Gastroesophageal sphincter (tissue), 4 donors: ENCODE results near the gene CELF2. TPM values are rescaled to one million over a fixed set of nuclear protein-coding genes. Genes with fewer than 3 reads are reported as not detected.

Experiments used
- ATAC-seq: fragments of 150-250 bp; one replicate; pipeline ENCODE4 v1.9.1; 2016; ENCODE audit warnings: mild to moderate bottlenecking, moderate library complexity
- H3K27ac ChIP-seq, 4 donors: fragments of 200-600 bp; sonication (generic) in 3 of 4; 1 replicate in 3 of 4; 2 replicates in 1 of 4; pipeline ENCODE4 v1.5.1; 2016 to 2019
- H3K27me3 ChIP-seq: fragments of 200-600 bp; sonication (generic); one replicate; pipeline ENCODE4 v1.5.1; 2019
- H3K36me3 ChIP-seq, 2 donors: fragments of 200-600 bp; sonication (generic); one replicate each; pipeline ENCODE4 v1.5.1; 2019; ENCODE audit warnings: control low read depth in 1 of 2
- H3K4me1 ChIP-seq, 3 donors: fragments of 200-600 bp; sonication (generic); 1 replicate in 2 of 3; 2 replicates in 1 of 3; pipeline ENCODE4 v1.5.1; 2016 to 2019; ENCODE audit warnings: control low read depth in 2 of 3
- H3K4me3 ChIP-seq, 2 donors: fragments of 200-600 bp; sonication (generic); one replicate each; pipeline ENCODE4 v1.5.1; 2019; ENCODE audit warnings: mild to moderate bottlenecking in 1 of 2, moderate library complexity in 1 of 2
- H3K9me3 ChIP-seq, 3 donors: fragments of 200-600 bp; sonication (generic); one replicate each; pipeline ENCODE4 v1.5.1; 2017 to 2019; ENCODE audit warnings: control low read depth in 2 of 3
- CTCF ChIP-seq, 4 experiments: fragments of 200-600 bp in 2 of 4; fragments of 450-650 bp in 2 of 4; sonication (generic) in 1 of 4; IDR thresholded peaks; one replicate each; pipeline ENCODE4 v1.5.1; 2017 to 2019; ENCODE audit warnings: antibody characterized with exemption in 4 of 4, mild to moderate bottlenecking in 2 of 4, moderate library complexity in 2 of 4
- EP300 ChIP-seq: sonication (generic); formaldehyde crosslinking; IDR thresholded peaks from one replicate; pipeline ENCODE4 v1.6.1; 2017; ENCODE audit warnings: antibody characterized with exemption, mild to moderate bottlenecking
- POLR2A ChIP-seq, 2 donors: fragments of 450-650 bp; IDR thresholded peaks; one replicate each; pipeline ENCODE4 v1.6.1; 2017; ENCODE audit warnings: antibody characterized with exemption in 2 of 2, mild to moderate bottlenecking in 2 of 2, moderate library complexity in 1 of 2
- POLR2AphosphoS5 ChIP-seq: sonication (generic); formaldehyde crosslinking; IDR thresholded peaks from one replicate; pipeline ENCODE4 v1.6.1; 2017; ENCODE audit warnings: antibody characterized with exemption
- WGBS, 2 donors: methylation state at CpG; one replicate each; pipeline ENCODE4 v1.1.5; 2018; ENCODE audit warnings: low coverage in 1 of 2; 5-methylcytosine and 5-hydroxymethylcytosine counted together
- total RNA-seq, 4 donors: library from RNA; depleted of rRNA; stranded (reverse); fragments of >200 nt; gene quantifications; one replicate each; pipeline ENCODE4 v1.1.0, GENCODE V29; 2016

CELF2 gene
- total RNA-seq, 4 donors from 2014 or later, result 82.4 to 122 (median 110) TPM

GRCh38 chr10:11272915-11273389, 255.3 kb downstream of the CELF2 start:
- Histone ChIP-seq H3K36me3 (peaks cover 0 to 71% of the 10 kb centered on the region in 2 donors), H3K27me3 (no peaks in the 10 kb centered on the region), H3K9me3 (no peaks in the 10 kb centered on the region), H3K4me3 (no peak overlapping the region), H3K27ac (no peak overlapping the region), H3K4me1 (peaks cover 0 to 32% (median 2%) of the 10 kb centered on the region in 3 donors)
- TF ChIP-seq POLR2A (IDR thresholded peaks at IDR 0.05) (no peak), CTCF (IDR thresholded peaks at IDR 0.05) (no peak), POLR2AphosphoS5 (no peak), EP300 (no peak)
- ATAC-seq, result no peak
- 92% methylated on average over 4 of the region's 15 CpGs for WGBS, 2 donors

- H3K27me3 ChIP-seq, result no peaks in the 10 kb centered on the region
- H3K9me3 ChIP-seq, result no peaks in the 10 kb centered on the region
- H3K4me3 ChIP-seq, result no peak overlapping the region
- peaks cover 0 to 84% of the 10 kb centered on the region in 2 donors for H3K36me3 ChIP-seq
- H3K4me1 ChIP-seq, result peaks cover 0 to 19% (median 2%) of the 10 kb centered on the region in 3 donors
- TF ChIP-seq CTCF (IDR thresholded peaks at IDR 0.05) (no peak), POLR2A (IDR thresholded peaks at IDR 0.05) (no peak), POLR2AphosphoS5 (no peak), EP300 (no peak)
- no peak overlapping the region for H3K27ac ChIP-seq
- no peak for ATAC-seq
- 81 to 100% methylated on average over 1 to 5 of the region's 5 CpGs for WGBS, 2 donors
These were observed 256.8 kb downstream of the CELF2 start for GRCh38 chr10:11274452-11274851.

- no peak for ATAC-seq
- H3K4me1 ChIP-seq, result peaks cover 0 to 7% (median 0%) of the 10 kb centered on the region in 3 donors
- no peak overlapping the region for H3K27ac ChIP-seq
- H3K4me3 ChIP-seq, result no peak overlapping the region
- H3K9me3 ChIP-seq, result no peaks in the 10 kb centered on the region
- H3K36me3 ChIP-seq, result peaks cover 0 to 95% of the 10 kb centered on the region in 2 donors
- WGBS, 2 donors, result 82 to 100% methylated on average over 2 to 11 of the region's 12 CpGs
- TF ChIP-seq CTCF (IDR thresholded peaks at IDR 0.05) (no peak), POLR2AphosphoS5 (no peak), EP300 (no peak)
- H3K27me3 ChIP-seq, result no peaks in the 10 kb centered on the region
These were observed 258.0 kb downstream of the CELF2 start for GRCh38 chr10:11275651-11276050.

- H3K36me3 ChIP-seq, result peaks cover 0 to 95% of the 10 kb centered on the region in 2 donors
- no peak for TF ChIP-seq EP300
- no peak for TF ChIP-seq CTCF (IDR thresholded peaks at IDR 0.05)
- no peak for TF ChIP-seq POLR2A (IDR thresholded peaks at IDR 0.05)
- no peak for TF ChIP-seq POLR2AphosphoS5
These were observed 258.8 kb downstream of the CELF2 start for GRCh38 chr10:11276449-11276990.

GRCh38 chr10:11279314-11279713, 261.6 kb downstream of the CELF2 start:
- WGBS, 2 donors, result 39 to 83% methylated on average over 3 to 7 of the region's 7 CpGs
- Histone ChIP-seq H3K9me3 (no peaks in the 10 kb centered on the region), H3K4me3 (no peak overlapping the region), H3K36me3 (peaks cover 0 to 84% of the 10 kb centered on the region in 2 donors), H3K27ac (no peak overlapping the region), H3K4me1 (no peaks in the 10 kb centered on the region), H3K27me3 (no peaks in the 10 kb centered on the region)
- no peak for ATAC-seq
- TF ChIP-seq EP300 (no peak), POLR2AphosphoS5 (no peak), CTCF (IDR thresholded peaks at IDR 0.05) (no peak), POLR2A (IDR thresholded peaks at IDR 0.05) (no peak)

More at GRCh38 chr10:11276449-11276990, 258.8 kb downstream of the CELF2 start:
- H3K9me3 ChIP-seq, result no peaks in the 10 kb centered on the region
- 71 to 75% methylated on average over 2 of the region's 10 CpGs for WGBS, 2 donors
- H3K27ac ChIP-seq, result no peak overlapping the region
- ATAC-seq, result no peak
- H3K4me1 ChIP-seq, result no peaks in the 10 kb centered on the region
- H3K27me3 ChIP-seq, result no peaks in the 10 kb centered on the region
- H3K4me3 ChIP-seq, result no peak overlapping the region
